IPS DF 19.7 (cell line): ENCODE data around the gene ENG.

Experiments
- DNase-seq: peaks from one replicate; pipeline ENCODE4 v3.0.0-alpha.2; 2013; ENCODE audit warnings: low read depth, low spot score

ENG gene

GRCh38 chr9:127865645-127866464, 11.4 kb upstream of the ENG start:
- DNase-seq = no peak

GRCh38 chr9:127863191-127863621, 8.7 kb upstream of the ENG start:
- DNase-seq = no peak

GRCh38 chr9:127862075-127863011, 7.9 kb upstream of the ENG start:
- no peak for DNase-seq

- no peak for DNase-seq
These were observed 6.3 kb upstream of the ENG start for GRCh38 chr9:127860779-127861178.

- no peak for DNase-seq
These were observed 5.8 kb upstream of the ENG start for GRCh38 chr9:127860260-127860659.

- DNase-seq = no peak
These were observed 3.6 kb upstream of the ENG start for GRCh38 chr9:127858041-127858512.

GRCh38 chr9:127857278-127857677, 2.8 kb upstream of the ENG start:
- no peak for DNase-seq

- no peak for DNase-seq
These were observed 2.3 kb upstream of the ENG start for GRCh38 chr9:127856729-127857116.

- DNase-seq = no peak
These were observed 1.8 kb upstream of the ENG start for GRCh38 chr9:127856094-127856728.

GRCh38 chr9:127855522-127855921, 1.1 kb upstream of the ENG start:
- DNase-seq = no peak

GRCh38 chr9:127854960-127855359, 502 bp upstream of the ENG start:
- DNase-seq = no peak

GRCh38 chr9:127853312-127854183, 910 bp downstream of the ENG start:
- no peak for DNase-seq

GRCh38 chr9:127852829-127853228, 1.6 kb downstream of the ENG start:
- DNase-seq = no peak

- DNase-seq = no peak
These were observed 4.1 kb downstream of the ENG start for GRCh38 chr9:127850286-127850830.

- DNase-seq = no peak
These were observed 5.5 kb downstream of the ENG start for GRCh38 chr9:127848756-127849504.

GRCh38 chr9:127847833-127848755, 6.4 kb downstream of the ENG start:
- no peak for DNase-seq

- no peak for DNase-seq
These were observed 7.3 kb downstream of the ENG start for GRCh38 chr9:127847178-127847510.

GRCh38 chr9:127846443-127847177, 7.8 kb downstream of the ENG start:
- no peak for DNase-seq
